ENCODE results near the gene MGAT5B.

Gene MGAT5B

GRCh38 chr17:76871668-76872067 lies 3.5 kb downstream of the MGAT5B start:
- no peak for TF ChIP-seq EZH2 (optimal IDR thresholded peaks at IDR 0.05; ENCODE audit: low read depth, low read length)
- TF ChIP-seq EZH2phosphoT487 (IDR thresholded peaks at IDR 0.05; ENCODE audit: low read length) = no peak
- TF ChIP-seq CTCF (IDR thresholded peaks at IDR 0.05; ENCODE audit: low read length) = no peak
- H3K79me2 ChIP-seq (ENCODE audit: low read length) = no peaks in the 10 kb centered on the region
- H3K4me2 ChIP-seq (ENCODE audit: low read depth, low read length) = no peak overlapping the region
- peaks cover 12% of the 10 kb centered on the region for H3K27me3 ChIP-seq (replicated peaks; ENCODE audit: insufficient read depth, low read length)
- DNase-seq = no peak
- no peak overlapping the region for H2AFZ ChIP-seq (ENCODE audit: low read length)
- H3F3A ChIP-seq (ENCODE audit: insufficient read depth, low read length) = peaks cover 8% of the 10 kb centered on the region
- peak overlapping the region; percentile 71; the same call in 1 of the 2 replicates for H3K27ac ChIP-seq (ENCODE audit: low read length)
- H4K20me1 ChIP-seq (ENCODE audit: insufficient read depth, low read length) = no peaks in the 10 kb centered on the region
- H3K4me3 ChIP-seq (ENCODE audit: low read length) = no peak overlapping the region
- no peak overlapping the region for H3K9ac ChIP-seq (ENCODE audit: low read length)
- H3K9me2 ChIP-seq (replicated peaks; ENCODE audit: insufficient read depth, low read length) = no peaks in the 10 kb centered on the region
- H3K36me3 ChIP-seq (replicated peaks; ENCODE audit: insufficient read depth, low read length) = no peaks in the 10 kb centered on the region
- H3K4me1 ChIP-seq (ENCODE audit: low read length) = peaks cover 24% of the 10 kb centered on the region
- H3K9me3 ChIP-seq (replicated peaks; ENCODE audit: insufficient read depth, low read length) = no peaks in the 10 kb centered on the region

DNA sequence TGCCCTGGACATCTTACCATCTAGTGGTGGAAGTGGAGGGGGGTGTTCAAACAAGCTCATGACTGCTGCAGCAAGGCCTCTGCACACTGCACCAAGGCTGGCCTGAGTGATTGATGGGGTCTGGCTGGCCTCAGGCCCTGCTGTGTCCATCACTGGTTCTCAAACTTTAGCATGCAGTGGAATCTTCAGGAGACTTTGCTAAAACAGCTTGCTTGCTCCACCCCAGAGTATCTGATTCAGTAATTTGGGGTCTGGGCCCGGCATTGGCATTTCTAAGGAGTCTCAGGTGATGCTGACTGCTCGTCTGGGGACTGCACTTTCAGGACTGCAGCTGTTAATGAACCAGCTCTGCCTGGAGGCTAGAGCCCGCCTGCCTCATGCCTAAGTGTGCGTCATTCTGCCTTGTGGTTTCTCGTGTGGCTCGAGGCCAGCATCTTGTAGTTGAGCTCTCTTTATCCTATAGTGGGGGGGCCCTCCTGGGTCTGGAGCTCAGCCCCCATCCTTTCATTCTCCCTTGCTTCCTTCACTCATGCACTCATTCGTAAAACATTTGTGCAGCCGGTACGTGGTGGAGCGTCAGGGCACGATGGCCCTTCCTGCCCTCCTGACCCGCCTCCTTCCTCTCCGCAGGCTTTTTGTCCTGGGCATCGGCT lies 4.1 kb downstream of the MGAT5B start:
- Histone ChIP-seq H3K27me3 (replicated peaks; ENCODE audit: insufficient read depth, low read length) (peaks cover 12% of the 10 kb centered on the region), H4K20me1 (ENCODE audit: insufficient read depth, low read length) (no peaks in the 10 kb centered on the region), H3K9me2 (replicated peaks; ENCODE audit: insufficient read depth, low read length) (no peaks in the 10 kb centered on the region), H3K4me1 (ENCODE audit: low read length) (peaks cover 24% of the 10 kb centered on the region), H2AFZ (ENCODE audit: low read length) (no peak overlapping the region), H3K4me2 (ENCODE audit: low read depth, low read length) (0 out of 2 replicates have a peak overlapping the region, but pooled peaks have one; percentile 31), H3K9me3 (replicated peaks; ENCODE audit: insufficient read depth, low read length) (no peaks in the 10 kb centered on the region), H3K79me2 (ENCODE audit: low read length) (no peaks in the 10 kb centered on the region), H3K36me3 (replicated peaks; ENCODE audit: insufficient read depth, low read length) (no peaks in the 10 kb centered on the region), H3K4me3 (ENCODE audit: low read length) (no peak overlapping the region), H3K27ac (ENCODE audit: low read length) (peak overlapping the region; percentile 71), H3F3A (ENCODE audit: insufficient read depth, low read length) (peaks cover 8% of the 10 kb centered on the region), H3K9ac (ENCODE audit: low read length) (no peak overlapping the region)
- TF ChIP-seq EZH2 (optimal IDR thresholded peaks at IDR 0.05; ENCODE audit: low read depth, low read length) (no peak), EZH2phosphoT487 (IDR thresholded peaks at IDR 0.05; ENCODE audit: low read length) (no peak), CTCF (IDR thresholded peaks at IDR 0.05; ENCODE audit: low read length) (no peak)
- peak; percentile 90 for DNase-seq

DNA sequence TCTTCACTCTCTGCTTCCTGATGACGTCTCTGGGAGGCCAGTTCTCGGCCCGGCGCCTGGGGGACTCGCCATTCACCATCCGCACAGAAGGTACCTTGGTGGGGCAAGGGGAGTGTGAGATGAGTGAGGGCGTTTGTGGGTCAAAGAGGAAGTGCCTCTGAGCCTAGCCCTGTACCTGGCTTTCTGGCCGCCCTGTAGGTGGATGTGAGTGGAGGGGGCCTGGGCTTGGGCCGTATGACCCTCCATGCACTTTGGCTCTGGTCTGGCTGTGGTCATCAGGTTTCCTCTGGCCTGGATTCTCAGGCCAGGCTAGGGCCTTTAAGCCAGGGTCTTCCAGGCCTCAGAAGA lies 4.6 kb downstream of the MGAT5B start:
- DNase-seq = no peak
- H3K27me3 ChIP-seq (replicated peaks; ENCODE audit: insufficient read depth, low read length) = peaks cover 12% of the 10 kb centered on the region
- H4K20me1 ChIP-seq (ENCODE audit: insufficient read depth, low read length) = no peaks in the 10 kb centered on the region
- peaks cover 8% of the 10 kb centered on the region for H3F3A ChIP-seq (ENCODE audit: insufficient read depth, low read length)
- H3K79me2 ChIP-seq (ENCODE audit: low read length) = no peaks in the 10 kb centered on the region
- H3K4me3 ChIP-seq (ENCODE audit: low read length) = no peak overlapping the region
- H3K9me3 ChIP-seq (replicated peaks; ENCODE audit: insufficient read depth, low read length) = no peaks in the 10 kb centered on the region
- H3K9ac ChIP-seq (ENCODE audit: low read length) = no peak overlapping the region
- H3K4me2 ChIP-seq (ENCODE audit: low read depth, low read length) = no peak overlapping the region
- H2AFZ ChIP-seq (ENCODE audit: low read length) = no peak overlapping the region
- no peaks in the 10 kb centered on the region for H3K9me2 ChIP-seq (replicated peaks; ENCODE audit: insufficient read depth, low read length)
- H3K36me3 ChIP-seq (replicated peaks; ENCODE audit: insufficient read depth, low read length) = no peaks in the 10 kb centered on the region
- peaks cover 23% of the 10 kb centered on the region for H3K4me1 ChIP-seq (ENCODE audit: low read length)
- no peak for TF ChIP-seq EZH2phosphoT487 (IDR thresholded peaks at IDR 0.05; ENCODE audit: low read length)
- TF ChIP-seq CTCF (IDR thresholded peaks at IDR 0.05; ENCODE audit: low read length) = no peak
- H3K27ac ChIP-seq (ENCODE audit: low read length) = peak overlapping the region; percentile 25; the same call in 1 of the 2 replicates
